NCI-H187 (cell line): Measurements from ENCODE around the gene CUZD1.

Experiments
- DNase-seq, 2 experiments: peaks; one replicate each; lab custom pipeline; 2025; lab: John Stamatoyannopoulos, UW

Gene CUZD1

GRCh38 chr10:122854648-122855047, 9.0 kb upstream of the CUZD1 start:
- no peak for DNase-seq

- no peak for DNase-seq
These were observed 8.1 kb upstream of the CUZD1 start for GRCh38 chr10:122853665-122854313.

- no peak for DNase-seq
These were observed 6.6 kb upstream of the CUZD1 start for GRCh38 chr10:122852261-122852660.

- no peak for DNase-seq
These were observed 5.3 kb upstream of the CUZD1 start for GRCh38 chr10:122850705-122851640.

GRCh38 chr10:122849900-122850605, 4.4 kb upstream of the CUZD1 start:
- DNase-seq: no peak

DNA sequence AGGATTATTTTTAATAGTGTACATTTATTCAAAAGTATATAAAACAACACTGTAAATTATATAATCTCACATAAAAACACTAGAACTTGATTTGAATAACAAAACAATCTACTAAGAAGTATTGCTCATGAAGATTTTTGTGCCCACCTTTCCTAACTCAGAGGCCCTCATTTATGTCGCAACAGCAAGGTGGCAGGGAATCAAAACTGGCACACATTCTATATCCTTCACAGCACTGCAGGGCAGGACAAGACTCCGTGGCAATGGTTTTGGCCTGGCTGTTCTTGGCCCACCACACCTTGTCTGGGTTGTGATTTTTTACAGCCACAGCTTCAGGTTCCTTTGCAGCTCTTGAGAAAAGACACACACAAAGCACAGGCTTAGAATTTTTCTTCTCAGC, 3.4 kb upstream of the CUZD1 start:
- no peak for DNase-seq

DNA sequence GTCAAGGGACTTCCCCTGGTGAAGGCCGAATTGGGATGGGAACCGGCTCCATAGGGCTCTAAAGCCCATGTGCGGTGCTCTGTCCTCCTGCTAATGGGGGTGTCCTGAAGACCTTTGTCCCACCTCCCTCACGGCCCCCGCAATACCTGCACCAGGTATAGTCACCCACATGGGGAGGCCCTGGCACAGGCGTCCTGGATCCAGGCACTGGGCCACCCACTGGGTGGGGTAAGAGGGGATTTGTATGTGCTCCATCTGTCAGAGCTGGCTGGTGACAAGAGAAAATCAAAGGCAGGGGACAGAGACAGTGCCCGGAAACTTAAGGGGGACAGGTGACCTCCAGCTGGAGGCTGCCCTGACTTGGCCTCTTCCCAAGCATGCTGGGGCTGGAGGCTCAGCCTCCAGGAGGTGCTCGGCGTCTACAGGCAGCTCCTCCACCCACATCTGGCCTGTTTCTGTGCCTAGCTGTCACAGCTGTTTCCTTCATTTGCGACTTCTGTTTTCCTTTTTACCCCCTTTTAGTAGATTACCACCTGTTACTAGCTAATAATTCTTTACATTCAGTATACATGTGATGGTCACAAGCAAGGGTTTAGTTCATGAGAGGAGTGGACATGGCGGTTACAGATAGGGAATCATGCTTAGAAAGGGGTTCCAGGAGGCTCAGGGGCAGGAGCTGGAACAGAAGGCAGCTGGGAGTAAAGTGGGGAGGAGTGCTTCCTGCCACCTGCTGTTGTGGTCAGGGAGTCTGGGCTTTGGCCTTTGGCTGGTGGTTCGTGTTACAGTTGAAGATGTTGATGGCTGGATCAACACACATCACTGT, 2.3 kb upstream of the CUZD1 start:
- DNase-seq: peak; percentile 9 to 18

DNA sequence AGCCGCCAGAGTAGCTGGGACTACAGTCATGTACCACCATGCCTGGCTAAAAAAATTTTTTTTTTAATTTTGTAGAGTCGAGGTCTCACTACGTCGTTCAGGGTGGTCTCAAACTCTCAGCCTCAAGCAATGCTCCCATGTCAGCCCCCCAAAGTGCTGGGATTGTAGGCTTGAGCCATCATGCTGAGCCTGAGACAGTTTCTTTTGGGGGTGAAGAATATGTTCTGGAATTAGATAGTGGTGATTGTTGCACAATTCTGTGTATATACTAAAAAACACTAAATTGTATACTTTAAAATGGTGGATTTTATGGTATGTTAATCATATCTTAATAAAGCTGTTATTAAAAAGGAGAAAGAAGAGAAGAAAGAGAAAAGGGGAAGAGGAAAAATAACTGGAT, 1.5 kb downstream of the CUZD1 start:
- DNase-seq: no peak

GRCh38 chr10:122841569-122841968, 4.1 kb downstream of the CUZD1 start:
- no peak for DNase-seq

DNA sequence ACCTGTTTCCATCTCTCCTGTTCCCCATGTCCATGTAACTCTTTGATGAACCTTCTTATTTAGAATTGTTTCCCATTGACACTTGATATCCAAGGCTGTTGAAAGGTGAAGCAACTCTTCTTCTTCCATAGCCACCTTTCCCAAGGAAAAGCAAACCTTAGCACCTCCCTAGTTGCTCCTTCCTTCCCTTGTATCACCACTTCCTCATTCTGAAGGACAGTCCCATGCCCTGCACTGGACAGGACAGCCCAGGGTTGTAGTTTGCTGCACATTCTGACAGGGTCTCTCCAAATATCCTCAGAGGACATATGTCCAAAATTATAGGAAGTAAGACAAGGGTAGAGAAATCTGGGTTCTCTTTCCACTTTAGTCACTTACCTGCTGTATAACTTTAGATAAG, 6.2 kb downstream of the CUZD1 start:
- no peak for DNase-seq

GRCh38 chr10:122838880-122839279, 6.8 kb downstream of the CUZD1 start:
- no peak for DNase-seq

DNA sequence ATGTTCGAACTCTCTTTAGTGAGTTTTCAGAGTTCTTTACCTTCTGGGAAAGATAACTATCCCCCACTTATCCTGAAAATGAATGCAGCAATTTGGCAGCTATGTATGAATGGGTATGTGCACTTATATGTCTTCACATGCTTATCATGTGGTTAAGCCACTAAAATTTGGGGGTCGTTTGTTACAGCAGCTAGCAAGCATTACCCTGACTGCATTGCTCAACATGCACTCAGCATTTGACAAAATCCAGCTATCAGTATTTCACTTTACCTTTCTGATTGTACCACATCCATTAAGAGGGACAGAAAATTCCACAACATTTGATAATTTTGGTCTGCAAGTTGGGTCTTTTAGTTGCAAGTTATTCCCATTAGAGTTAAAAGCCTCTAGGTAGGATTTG, 9.7 kb downstream of the CUZD1 start:
- no peak for DNase-seq

- no peak for DNase-seq
These were observed 14.7 kb downstream of the CUZD1 start for GRCh38 chr10:122830965-122831353.

- DNase-seq: no peak
These were observed 15.2 kb downstream of the CUZD1 start for GRCh38 chr10:122830273-122830964.

GRCh38 chr10:122829454-122829853, 16.2 kb downstream of the CUZD1 start:
- DNase-seq: no peak

DNA sequence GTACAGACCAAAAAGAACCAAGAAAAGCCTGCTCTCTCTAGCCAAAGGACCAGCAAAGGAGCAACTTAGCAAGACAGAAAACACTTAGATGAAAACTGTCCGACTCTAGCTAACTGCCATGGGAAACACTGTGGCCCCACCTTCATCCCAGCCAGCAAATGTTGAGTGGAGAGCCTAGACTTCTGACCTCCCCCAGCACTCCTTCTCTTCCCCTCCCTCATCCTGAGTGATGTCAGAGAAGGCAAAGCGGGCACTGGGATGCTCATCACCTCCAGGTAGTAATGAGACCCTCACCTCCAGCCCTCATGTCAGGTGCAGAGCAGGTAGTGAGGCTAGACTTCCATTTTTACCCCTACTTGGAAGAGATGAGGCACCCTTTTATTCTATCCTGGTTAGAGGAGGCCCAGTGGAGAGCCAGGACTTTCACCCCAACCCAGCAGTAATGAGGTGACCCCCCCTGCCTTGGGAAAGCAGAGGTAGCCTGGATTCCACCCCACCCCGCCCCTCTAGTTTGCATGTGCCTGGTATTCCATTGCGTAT, 16.9 kb downstream of the CUZD1 start:
- no peak for DNase-seq

- no peak for DNase-seq
These were observed 18.4 kb downstream of the CUZD1 start for GRCh38 chr10:122827302-122827701.

DNA sequence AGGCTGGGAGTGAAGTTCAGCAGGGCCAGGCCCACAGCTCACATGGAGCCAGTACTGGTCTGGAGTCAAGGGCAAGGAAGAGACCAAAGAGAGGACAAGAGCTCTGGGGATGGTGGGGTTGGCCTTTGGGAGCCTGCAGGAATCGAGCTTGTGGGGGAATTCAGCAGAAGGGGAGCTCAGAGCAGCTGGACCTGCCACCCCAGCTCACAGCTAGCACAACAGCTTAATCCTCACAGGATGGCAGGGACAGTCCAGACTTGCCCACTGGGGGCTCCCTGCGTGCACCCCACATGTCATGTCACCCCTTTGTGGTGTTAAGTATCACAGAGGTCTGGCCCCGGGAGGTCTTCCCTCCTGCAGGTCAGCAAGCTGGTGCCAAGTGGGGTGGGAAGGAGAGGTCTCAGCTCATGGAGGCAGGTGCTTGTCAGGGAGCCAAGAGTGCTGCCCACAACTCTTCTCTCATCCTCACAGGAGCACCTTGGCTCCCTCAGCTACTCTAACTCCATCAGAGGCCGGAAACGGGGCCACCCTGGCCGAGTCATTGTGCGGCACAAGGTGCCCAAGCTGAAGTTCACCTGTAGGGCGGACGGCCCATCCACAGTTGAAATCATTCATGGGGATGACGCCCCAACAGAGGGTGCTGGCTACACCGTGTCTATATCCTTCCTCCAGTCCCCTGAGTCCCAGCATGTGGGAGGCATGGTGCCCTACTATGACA, 22.5 kb downstream of the CUZD1 start:
- DNase-seq: no peak

GRCh38 chr10:122821808-122822207, 23.8 kb downstream of the CUZD1 start:
- DNase-seq: no peak

DNA sequence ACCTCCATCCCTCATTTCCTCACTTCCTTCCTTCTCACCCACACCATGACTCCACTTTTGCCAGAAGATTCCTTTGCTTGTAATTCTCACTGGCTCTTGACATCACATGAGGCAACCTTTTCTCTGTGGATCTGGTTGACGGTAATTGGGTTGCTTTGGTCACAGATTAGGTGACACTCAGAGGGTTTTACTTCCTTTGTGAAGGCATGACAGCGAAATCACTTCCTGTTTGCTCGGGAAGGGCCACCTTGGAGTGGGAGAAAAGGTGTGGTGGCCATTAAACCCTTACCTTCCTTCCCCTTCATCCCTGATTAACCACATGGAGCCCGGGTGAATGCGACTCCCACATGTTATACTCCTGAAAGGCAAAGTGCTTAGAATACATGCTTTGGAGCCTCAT, 30.2 kb downstream of the CUZD1 start:
- DNase-seq: no peak
